SK-N-SH (cell line): Measurements from ENCODE around the gene MLLT3. TPM values are rescaled to one million over a fixed set of nuclear protein-coding genes. Genes with fewer than 3 reads are reported as not detected.

Source experiments
- CTCF ChIA-PET: fragments of 300-600, 350-600 bp; formaldehyde crosslinking; extraction: SDS; loops from one replicate; lab custom pipeline; 2021; lab: Yijun Ruan, JAX
- POLR2A ChIA-PET: fragments of 350-600 bp; sonication (Branson Sonifier 250); formaldehyde crosslinking; extraction: SDS; loops from one replicate; lab custom pipeline; 2020; ENCODE audit warnings: antibody characterized with exemption, inconsistent platforms; lab: Yijun Ruan, JAX
- DNase-seq: peaks from one replicate; pipeline ENCODE4 v3.0.0; 2012
- H2AFZ ChIP-seq: fragments of 200-600 bp; sonication (generic); 2 replicates; pipeline ENCODE4 v1.8.1; 2016; ENCODE audit warnings: antibody characterized with exemption, mild to moderate bottlenecking, low read depth
- H3F3A ChIP-seq: fragments of 200-600 bp; sonication (generic); replicated peaks from 2 replicates; pipeline ENCODE3; 2016; ENCODE audit warnings: antibody characterized with exemption, mild to moderate bottlenecking; ENCODE audit not compliant: insufficient read depth
- H3K27ac ChIP-seq, 2 experiments: fragments of 200-500 bp in 1 of 2; fragments of 200-600 bp in 1 of 2; sonication (Bioruptor generic) in 1 of 2; sonication (generic), shearing (Covaris generic) in 1 of 2; 2 replicates each; pipeline versions ENCODE4 v1.5.1 to v1.6.1; 2014 to 2016; ENCODE audit warnings: low read depth in 2 of 2, inconsistent platforms in 1 of 2, low read length in 1 of 2, mild to moderate bottlenecking in 1 of 2, mixed read lengths in 1 of 2
- H3K27me3 ChIP-seq: fragments of 200-600 bp; sonication (generic), shearing (Covaris generic); 2 replicates; pipeline ENCODE4 v1.6.1; 2016; ENCODE audit warnings: mixed run types; ENCODE audit not compliant: insufficient read depth
- H3K36me3 ChIP-seq, 2 experiments: fragments of 200-500 bp in 1 of 2; fragments of 200-600 bp in 1 of 2; sonication (Bioruptor generic) in 1 of 2; sonication (generic) in 1 of 2; replicated peaks in 1 of 2; 2 replicates each; pipeline versions ENCODE3 to v1.5.1; 2014 to 2016; ENCODE audit warnings: low read length in 1 of 2, mild to moderate bottlenecking in 1 of 2; ENCODE audit not compliant: insufficient read depth in 2 of 2, control insufficient read depth in 1 of 2
- H3K4me1 ChIP-seq, 2 experiments: fragments of 200-500 bp in 1 of 2; fragments of 200-600 bp in 1 of 2; sonication (Bioruptor generic) in 1 of 2; sonication (generic), shearing (Covaris generic) in 1 of 2; 2 replicates each; pipeline versions ENCODE4 v1.5.1 to v1.6.1; 2014 to 2016; ENCODE audit warnings: low read depth in 1 of 2, low read length in 1 of 2, mixed run types in 1 of 2; ENCODE audit not compliant: insufficient read depth in 2 of 2, control insufficient read depth in 1 of 2
- H3K4me2 ChIP-seq: fragments of 200-600 bp; sonication (generic), shearing (Covaris generic); 2 replicates; pipeline ENCODE4 v1.6.1; 2017; ENCODE audit warnings: mixed run types
- H3K4me3 ChIP-seq, 2 experiments: fragments of 200-500 bp in 1 of 2; fragments of 200-600 bp in 1 of 2; sonication (Bioruptor generic) in 1 of 2; sonication (generic), shearing (Covaris generic) in 1 of 2; 2 replicates each; pipeline versions ENCODE4 v1.5.1 to v1.8.1; 2014 to 2016; ENCODE audit warnings: low read depth in 2 of 2, inconsistent platforms in 1 of 2, low read length in 1 of 2, mild to moderate bottlenecking in 1 of 2, mixed read lengths in 1 of 2, moderate library complexity in 1 of 2
- H3K79me2 ChIP-seq: fragments of 200-600 bp; sonication (generic); 2 replicates; pipeline ENCODE4 v1.8.1; 2017; ENCODE audit warnings: mild to moderate bottlenecking; ENCODE audit not compliant: insufficient read depth
- H3K9ac ChIP-seq: fragments of 200-600 bp; sonication (generic); 2 replicates; pipeline ENCODE4 v1.6.1; 2017; ENCODE audit warnings: mixed run types
- H3K9me2 ChIP-seq: fragments of 200-600 bp; sonication (generic); 2 replicates; pipeline ENCODE4 v1.6.1; 2017; ENCODE audit warnings: mixed run types
- H3K9me3 ChIP-seq: fragments of 200-600 bp; sonication (generic); 2 replicates; pipeline ENCODE4 v1.6.1; 2017; ENCODE audit warnings: mixed run types, mild to moderate bottlenecking, moderate library complexity
- H4K20me1 ChIP-seq: fragments of 200-600 bp; sonication (generic); 2 replicates; pipeline ENCODE4 v1.6.1; 2017; ENCODE audit warnings: mild to moderate bottlenecking, mixed run types; ENCODE audit not compliant: insufficient read depth
- CHD2 ChIP-seq: fragments of 150-350 bp; IDR thresholded peaks from 2 replicates; pipeline ENCODE4 v1.6.1; 2018; ENCODE audit warnings: low read length; ENCODE audit not compliant: partially characterized antibody
- CTCF ChIP-seq: fragments of 200-600 bp; sonication (generic); IDR thresholded peaks from 2 replicates; pipeline ENCODE4 v1.6.1; 2017; ENCODE audit warnings: antibody characterized with exemption, mild to moderate bottlenecking, moderate library complexity
- ELF1 ChIP-seq: IDR thresholded peaks from 2 replicates; pipeline ENCODE4 v1.4.0; 2012
- EZH2phosphoT487 ChIP-seq: fragments of 200-600 bp; sonication (generic); IDR thresholded peaks from 2 replicates; pipeline ENCODE4 v1.6.1; 2017; ENCODE audit warnings: low read depth, mixed run types, mild to moderate bottlenecking, antibody characterized with exemption, moderate library complexity, borderline replicate concordance
- FOXJ3 ChIP-seq: sonication (generic); formaldehyde crosslinking; IDR thresholded peaks from 2 replicates; pipeline ENCODE4 v1.5.1; 2020; ENCODE audit warnings: mild to moderate bottlenecking, missing genetic modification reagents
- FOXM1 ChIP-seq: IDR thresholded peaks from 2 replicates; pipeline ENCODE4 v1.4.0; 2012; ENCODE audit warnings: low read depth, mild to moderate bottlenecking
- JUND ChIP-seq: IDR thresholded peaks from 2 replicates; pipeline ENCODE4 v1.4.0; 2012
- MAX ChIP-seq: IDR thresholded peaks from 2 replicates; pipeline ENCODE4 v1.4.0; 2012; ENCODE audit warnings: low read depth
- NFIC ChIP-seq: IDR thresholded peaks from 2 replicates; pipeline ENCODE4 v1.4.0; 2012; ENCODE audit warnings: borderline replicate concordance
- REST ChIP-seq: IDR thresholded peaks from 2 replicates; pipeline ENCODE4 v1.6.1; 2012; ENCODE audit warnings: mild to moderate bottlenecking, low read depth, low read length, moderate library complexity
- RFX5 ChIP-seq: IDR thresholded peaks from 2 replicates; pipeline ENCODE4 v1.6.1; 2012; ENCODE audit warnings: mild to moderate bottlenecking, improper control_type of control experiment, low read length
- RXRA ChIP-seq: IDR thresholded peaks from 2 replicates; pipeline ENCODE4 v1.4.0; 2012; ENCODE audit warnings: low read depth, mild to moderate bottlenecking, borderline replicate concordance
- SIN3A ChIP-seq: IDR thresholded peaks from 2 replicates; pipeline ENCODE4 v1.6.1; 2012; ENCODE audit warnings: low read depth, mild to moderate bottlenecking, low read length, moderate library complexity, borderline replicate concordance
- SMC3 ChIP-seq: IDR thresholded peaks from 2 replicates; pipeline ENCODE4 v1.6.1; 2012; ENCODE audit warnings: low read depth, low read length, improper control_type of control experiment
- TAF1 ChIP-seq: IDR thresholded peaks from 2 replicates; pipeline ENCODE4 v1.6.1; 2012; ENCODE audit warnings: low read depth, mild to moderate bottlenecking, low read length, moderate library complexity, borderline replicate concordance
- USF2 ChIP-seq: fragments of 150-350 bp; IDR thresholded peaks from 2 replicates; pipeline ENCODE4 v1.6.1; 2017; ENCODE audit warnings: antibody characterized with exemption, low read length, low read depth, borderline replicate concordance
- YY1 ChIP-seq: IDR thresholded peaks from 2 replicates; pipeline ENCODE4 v1.4.0; 2012; ENCODE audit warnings: low read depth, mild to moderate bottlenecking
- ZBTB33 ChIP-seq: IDR thresholded peaks from 2 replicates; pipeline ENCODE4 v1.4.0; 2012; ENCODE audit warnings: low read depth, borderline replicate concordance
- WGBS: methylation state at CpG from one replicate; pipeline ENCODE4 v1.1.6; 2017; ENCODE audit warnings: low lambda C conversion rate; 5-methylcytosine and 5-hydroxymethylcytosine counted together
- polyA plus RNA-seq, 3 experiments: library from polyadenylated mRNA; depleted of rRNA; stranded (reverse); fragments of >200 nt; gene quantifications; 2 replicates each; pipeline ENCODE4 v1.2.3, GENCODE V29; 2012

MLLT3 gene
- polyA plus RNA-seq, 1 of the 3 experiments (the other 2 are of a cell fraction), result 3.9 TPM

- H3K4me1 ChIP-seq, result peaks cover 0 to 4% of the 10 kb centered on the region in 2 experiments; a peak in 2 of 4 replicates
- H3F3A ChIP-seq, result no peaks in the 10 kb centered on the region
- ChIA-PET CTCF (no interaction called here), POLR2A (no interaction called here)
- 100% methylated on average over 1 of the region's 1 CpG for WGBS
- H2AFZ ChIP-seq, result no peak overlapping the region
- no peak for DNase-seq
- H3K9me2 ChIP-seq, result no peaks in the 10 kb centered on the region
- H3K4me3 ChIP-seq, result no peak overlapping the region
- no peaks in the 10 kb centered on the region for H3K79me2 ChIP-seq
- no peaks in the 10 kb centered on the region for H3K27me3 ChIP-seq
- TF ChIP-seq RFX5 (no peak), YY1 (no peak), NFIC (no peak), SMC3 (no peak), FOXM1 (no peak), TAF1 (no peak), JUND (no peak), ELF1 (no peak), CTCF (no peak), USF2 (no peak), CHD2 (no peak), MAX (no peak), FOXJ3 (no peak), RXRA (no peak), REST (no peak), SIN3A (no peak), ZBTB33 (no peak), EZH2phosphoT487 (no peak)
- H3K4me2 ChIP-seq, result no peak overlapping the region
- H3K9me3 ChIP-seq, result no peaks in the 10 kb centered on the region
- no peaks in the 10 kb centered on the region for H4K20me1 ChIP-seq
- H3K36me3 ChIP-seq, result no peaks in the 10 kb centered on the region
- H3K9ac ChIP-seq, result no peak overlapping the region
- no peak overlapping the region for H3K27ac ChIP-seq
These were observed 231.1 kb downstream of the MLLT3 start for GRCh38 chr9:20391208-20391607.
